ENCODE results near the gene DAB2IP.

DNA sequence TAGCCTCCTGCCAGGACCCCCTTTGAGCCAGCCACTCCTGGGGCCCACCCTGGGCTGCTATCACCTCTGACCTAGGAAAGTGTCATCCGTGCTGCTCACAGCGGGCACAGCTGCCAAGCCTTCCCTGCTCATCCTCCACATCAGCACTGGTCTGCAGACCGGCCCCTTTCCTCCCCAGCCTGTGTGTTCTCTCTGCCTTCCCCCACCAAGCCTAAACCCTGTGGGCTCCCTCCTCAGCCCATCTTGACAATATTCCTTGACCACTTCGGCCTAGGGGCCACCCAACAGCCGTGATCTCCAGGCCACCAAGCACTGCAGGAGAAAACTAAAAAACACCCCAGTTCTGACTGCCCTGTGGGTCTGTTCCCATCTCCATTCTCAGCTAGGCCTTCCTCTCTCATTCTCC is 135.1 kb downstream of the DAB2IP start:
- TF ChIP-seq, protein P1, sequence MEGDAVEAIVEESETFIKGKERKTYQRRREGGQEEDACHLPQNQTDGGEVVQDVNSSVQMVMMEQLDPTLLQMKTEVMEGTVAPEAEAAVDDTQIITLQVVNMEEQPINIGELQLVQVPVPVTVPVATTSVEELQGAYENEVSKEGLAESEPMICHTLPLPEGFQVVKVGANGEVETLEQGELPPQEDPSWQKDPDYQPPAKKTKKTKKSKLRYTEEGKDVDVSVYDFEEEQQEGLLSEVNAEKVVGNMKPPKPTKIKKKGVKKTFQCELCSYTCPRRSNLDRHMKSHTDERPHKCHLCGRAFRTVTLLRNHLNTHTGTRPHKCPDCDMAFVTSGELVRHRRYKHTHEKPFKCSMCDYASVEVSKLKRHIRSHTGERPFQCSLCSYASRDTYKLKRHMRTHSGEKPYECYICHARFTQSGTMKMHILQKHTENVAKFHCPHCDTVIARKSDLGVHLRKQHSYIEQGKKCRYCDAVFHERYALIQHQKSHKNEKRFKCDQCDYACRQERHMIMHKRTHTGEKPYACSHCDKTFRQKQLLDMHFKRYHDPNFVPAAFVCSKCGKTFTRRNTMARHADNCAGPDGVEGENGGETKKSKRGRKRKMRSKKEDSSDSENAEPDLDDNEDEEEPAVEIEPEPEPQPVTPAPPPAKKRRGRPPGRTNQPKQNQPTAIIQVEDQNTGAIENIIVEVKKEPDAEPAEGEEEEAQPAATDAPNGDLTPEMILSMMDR (IDR thresholded peaks at IDR 0.05; ENCODE audit: low read depth, low read length): no peak
- TF ChIP-seq EZH2phosphoT487 (IDR thresholded peaks at IDR 0.05; ENCODE audit: low read depth): no peak

Data from OCI-LY3 (cell line).